ENCODE data around the gene CCSER1.
"Not testable (repeated sequence)": the region's sequence is repeated elsewhere in the genome, so short reads cannot be mapped to it uniquely, and the experiment has no call there.

GRCh38 chr4:91268481-91268880 lies 1141.3 kb downstream of the CCSER1 start:
- not testable (repeated sequence) for TF ChIP-seq CTCF, POLR2A (IDR thresholded peaks at IDR 0.05)
